BJ (cell line): ENCODE data around the gene GCSAML. TPM values are rescaled to one million over a fixed set of nuclear protein-coding genes. Genes with fewer than 3 reads are reported as not detected.

Experiments
- CTCF ChIA-PET: fragments of 350-600 bp; formaldehyde crosslinking; extraction: SDS; loops from one replicate; lab custom pipeline; 2021; ENCODE audit warnings: antibody characterized with exemption, inconsistent platforms; lab: Yijun Ruan, JAX
- POLR2A ChIA-PET: fragments of 300-600 bp; sonication (Branson Sonifier 250); formaldehyde crosslinking; extraction: SDS; loops from one replicate; lab custom pipeline; 2021; ENCODE audit warnings: antibody characterized with exemption; lab: Charles Lee
- DNase-seq: peaks from one replicate; pipeline ENCODE4 v3.0.0-alpha.2; 2011; ENCODE audit warnings: low read depth
- H3K27me3 ChIP-seq: 2 replicates; pipeline ENCODE4 v1.6.0; 2011; ENCODE audit warnings: low read length; ENCODE audit not compliant: control insufficient read depth, insufficient read depth
- H3K36me3 ChIP-seq: 2 replicates; pipeline ENCODE4 v1.5.1; 2011; ENCODE audit warnings: low read length; ENCODE audit not compliant: control insufficient read depth, insufficient read depth
- H3K4me3 ChIP-seq: 2 replicates; pipeline ENCODE4 v1.5.1; 2011; ENCODE audit warnings: low read depth, mild to moderate bottlenecking, control low read depth, low read length
- polyA plus RNA-seq: library from polyadenylated mRNA; depleted of rRNA; stranded (reverse); fragments of >200 nt; gene quantifications from 2 replicates; pipeline ENCODE4 v1.2.3, GENCODE V29; 2011
- TF ChIP-seq, protein P1 (sequence below): IDR thresholded peaks from 2 replicates; pipeline ENCODE4 v1.5.1; 2011; ENCODE audit warnings: low read depth, mild to moderate bottlenecking, control low read depth, inconsistent platforms, low read length, moderate library complexity; ENCODE audit not compliant: insufficient read depth

The GCSAML gene
- polyA plus RNA-seq, 1 experiment, result not detected

DNA sequence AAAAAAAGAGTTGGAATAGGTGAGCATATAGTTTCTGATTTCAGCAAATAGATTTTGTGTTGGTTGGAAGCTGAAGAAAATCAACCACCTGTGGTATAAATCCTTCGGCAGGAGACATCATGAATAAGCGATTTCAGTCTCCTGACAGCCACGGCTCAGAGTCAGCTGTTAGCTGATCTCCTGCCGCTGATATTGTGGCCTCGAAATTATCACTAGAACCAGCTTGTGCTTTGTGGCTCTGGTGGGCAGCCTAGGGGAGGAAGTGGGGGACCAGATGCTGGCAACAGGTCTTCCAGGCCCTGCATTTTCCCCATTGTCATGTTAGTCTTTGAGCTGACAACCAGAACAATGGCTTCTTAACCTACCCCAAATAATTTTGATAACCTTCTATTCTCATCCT, 842 bp upstream of the GCSAML start:
- no peaks in the 10 kb centered on the region for H3K27me3 ChIP-seq
- DNase-seq, result no peak
- TF ChIP-seq, protein P1, sequence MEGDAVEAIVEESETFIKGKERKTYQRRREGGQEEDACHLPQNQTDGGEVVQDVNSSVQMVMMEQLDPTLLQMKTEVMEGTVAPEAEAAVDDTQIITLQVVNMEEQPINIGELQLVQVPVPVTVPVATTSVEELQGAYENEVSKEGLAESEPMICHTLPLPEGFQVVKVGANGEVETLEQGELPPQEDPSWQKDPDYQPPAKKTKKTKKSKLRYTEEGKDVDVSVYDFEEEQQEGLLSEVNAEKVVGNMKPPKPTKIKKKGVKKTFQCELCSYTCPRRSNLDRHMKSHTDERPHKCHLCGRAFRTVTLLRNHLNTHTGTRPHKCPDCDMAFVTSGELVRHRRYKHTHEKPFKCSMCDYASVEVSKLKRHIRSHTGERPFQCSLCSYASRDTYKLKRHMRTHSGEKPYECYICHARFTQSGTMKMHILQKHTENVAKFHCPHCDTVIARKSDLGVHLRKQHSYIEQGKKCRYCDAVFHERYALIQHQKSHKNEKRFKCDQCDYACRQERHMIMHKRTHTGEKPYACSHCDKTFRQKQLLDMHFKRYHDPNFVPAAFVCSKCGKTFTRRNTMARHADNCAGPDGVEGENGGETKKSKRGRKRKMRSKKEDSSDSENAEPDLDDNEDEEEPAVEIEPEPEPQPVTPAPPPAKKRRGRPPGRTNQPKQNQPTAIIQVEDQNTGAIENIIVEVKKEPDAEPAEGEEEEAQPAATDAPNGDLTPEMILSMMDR, result no peak
- no peaks in the 10 kb centered on the region for H3K36me3 ChIP-seq
- H3K4me3 ChIP-seq, result no peak overlapping the region
- ChIA-PET CTCF (no interaction called here), POLR2A (no interaction called here)

DNA sequence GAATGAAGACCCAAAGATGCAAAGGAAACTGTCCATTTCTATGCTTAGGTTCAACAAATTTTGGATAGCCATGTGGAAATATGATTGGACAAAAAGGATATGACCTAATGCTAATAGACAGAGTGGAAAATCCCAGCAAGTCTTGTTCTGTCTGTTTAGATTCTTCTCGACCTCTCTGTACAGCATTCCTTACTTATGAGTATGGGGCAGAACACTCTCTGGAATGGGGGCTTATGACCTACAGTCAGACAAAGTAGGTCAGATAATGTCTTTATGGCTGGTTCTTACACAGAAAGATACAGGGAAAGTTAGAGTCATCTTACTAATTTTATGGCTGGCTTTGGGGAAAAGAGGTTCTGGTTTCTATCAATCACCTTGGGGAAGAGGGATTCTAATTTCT, 2.8 kb downstream of the GCSAML start:
- Histone ChIP-seq H3K4me3 (no peak overlapping the region), H3K27me3 (no peaks in the 10 kb centered on the region), H3K36me3 (no peaks in the 10 kb centered on the region)
- ChIA-PET CTCF (no interaction called here), POLR2A (no interaction called here)
- peak; percentile 25 for DNase-seq
- TF ChIP-seq, protein P1, result no peak

DNA sequence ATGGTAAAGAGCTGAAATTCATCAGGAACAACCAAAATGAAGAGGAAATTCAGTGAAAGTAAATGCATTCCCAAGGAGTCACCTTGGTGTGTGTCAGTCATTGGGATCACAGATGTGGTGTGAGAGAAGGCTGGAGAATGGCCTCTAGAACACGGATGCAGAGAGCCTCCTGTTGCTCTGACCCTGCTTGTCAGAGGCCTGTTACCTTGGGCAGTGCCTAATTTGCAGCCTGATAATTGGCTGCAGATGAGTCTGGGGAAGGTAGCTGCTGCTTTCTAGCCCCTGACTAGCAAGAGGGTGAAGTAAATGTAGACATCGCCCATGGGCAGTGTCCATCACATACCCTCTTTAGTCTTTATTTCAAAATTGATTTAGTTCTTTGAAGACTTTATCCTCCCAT, 3.3 kb downstream of the GCSAML start:
- DNase-seq, result no peak
- CTCF ChIA-PET, result no interaction called here
- Histone ChIP-seq H3K27me3 (no peaks in the 10 kb centered on the region), H3K36me3 (no peaks in the 10 kb centered on the region), H3K4me3 (no peak overlapping the region)
- POLR2A ChIA-PET, result no interaction called here
- TF ChIP-seq, protein P1, result no peak

DNA sequence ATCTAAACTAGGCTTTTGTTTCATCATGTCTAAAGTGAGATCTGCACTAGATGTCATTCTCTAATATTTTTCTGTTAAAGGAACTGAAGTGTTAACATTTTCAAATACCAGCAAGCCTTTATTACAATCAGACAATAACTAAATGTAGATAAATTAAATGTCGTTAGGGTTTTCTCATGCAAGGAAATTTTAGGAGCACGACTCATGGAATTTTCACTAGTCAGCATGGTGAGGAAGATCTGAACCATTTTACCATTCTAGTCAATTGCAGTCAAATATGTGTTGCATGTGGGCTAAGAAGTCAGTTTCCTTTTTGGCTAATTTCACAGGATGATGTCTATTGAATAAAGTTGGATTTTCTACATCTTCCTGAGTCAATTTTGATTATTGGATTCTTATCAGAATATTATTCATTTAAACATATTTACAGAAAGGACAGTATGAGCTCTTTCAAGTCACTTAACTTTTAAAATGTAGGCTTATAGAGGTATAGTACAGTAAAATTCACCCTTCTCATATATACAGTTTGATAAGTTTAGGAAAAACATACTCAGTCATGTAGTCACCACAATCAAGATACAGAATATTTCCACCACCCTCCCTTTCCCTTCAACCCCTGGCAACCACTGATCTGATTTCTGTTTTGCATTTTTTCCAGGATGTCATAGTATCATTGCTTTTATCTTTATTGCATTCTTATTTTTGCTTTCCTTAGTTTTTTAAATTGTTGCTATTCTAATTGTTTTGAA, 9.2 kb downstream of the GCSAML start:
- no peaks in the 10 kb centered on the region for H3K36me3 ChIP-seq
- H3K27me3 ChIP-seq, result no peaks in the 10 kb centered on the region
- ChIA-PET CTCF (no interaction called here), POLR2A (no interaction called here)
- DNase-seq, result peak; percentile 6
- no peak overlapping the region for H3K4me3 ChIP-seq
- TF ChIP-seq, protein P1, result no peak

DNA sequence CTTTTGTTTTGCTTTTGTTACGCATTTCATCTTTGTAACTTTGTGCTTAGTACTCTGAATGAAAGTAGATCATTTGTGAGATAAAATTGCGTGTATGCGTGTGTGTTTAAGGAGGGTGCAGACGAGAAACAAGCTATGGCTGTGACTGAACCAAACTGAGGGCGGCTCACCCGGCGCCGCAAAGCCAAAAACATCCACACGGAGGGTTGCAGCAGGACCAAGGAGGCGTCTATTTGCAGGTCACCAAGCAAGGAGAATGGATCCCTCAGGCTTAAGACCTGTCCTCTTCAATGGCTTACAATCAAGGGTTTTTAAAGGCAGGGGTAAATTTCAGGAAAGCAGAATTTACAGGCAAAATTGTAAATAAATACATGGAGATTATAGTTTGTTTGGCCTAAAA, 12.8 kb downstream of the GCSAML start:
- no peak for DNase-seq
- ChIA-PET CTCF (no interaction called here), POLR2A (no interaction called here)
- TF ChIP-seq, protein P1, result no peak
- Histone ChIP-seq H3K36me3 (no peaks in the 10 kb centered on the region), H3K27me3 (no peaks in the 10 kb centered on the region), H3K4me3 (no peak overlapping the region)
